ENCODE results near the gene ABCA9.

- no peak for TF ChIP-seq KLF16 (IDR thresholded peaks at IDR 0.05)
- TF ChIP-seq EZH2 (IDR thresholded peaks at IDR 0.05; ENCODE audit: borderline replicate concordance, low read depth, low read length), result no peak
- no peak for TF ChIP-seq NR2C2 (CRISPR knock-in tag; IDR thresholded peaks at IDR 0.05)
- TF ChIP-seq NR2C2 (tag; IDR thresholded peaks at IDR 0.05), result no peak
- no peak for TF ChIP-seq ZC3H11A (IDR thresholded peaks at IDR 0.05; ENCODE audit: low read depth, low read length)
- TF ChIP-seq E2F5 (CRISPR knock-in tag; IDR thresholded peaks at IDR 0.05), result no peak
- TF ChIP-seq ZNF511 (CRISPR knock-in tag; IDR thresholded peaks at IDR 0.05), result no peak
- no peak for TF ChIP-seq CTCF (IDR thresholded peaks at IDR 0.05 in 2 of 3, conservative IDR thresholded peaks at IDR 0.05 in 1 of 3; ENCODE audit: insufficient read depth in 2 of 3, low read depth in 1 of 3, low read length in 3 of 3)
- TF ChIP-seq RERE (CRISPR knock-in tag; IDR thresholded peaks at IDR 0.05; ENCODE audit: borderline replicate concordance), result no peak
- TF ChIP-seq NRF1 (conservative IDR thresholded peaks at IDR 0.05 in 1 of 2, IDR thresholded peaks at IDR 0.05 in 1 of 2), result no peak
- no peak for TF ChIP-seq TAF1 (IDR thresholded peaks at IDR 0.05; ENCODE audit: control insufficient read depth, extremely low read depth, insufficient read depth, low read length, severe bottlenecking)
- TF ChIP-seq HDAC1 (IDR thresholded peaks at IDR 0.05), result no peak
- TF ChIP-seq MAX (CRISPR knock-in tag; IDR thresholded peaks at IDR 0.05), result no peak
- TF ChIP-seq ARID3A (IDR thresholded peaks at IDR 0.05; ENCODE audit: borderline replicate concordance, low read depth, low read length), result no peak
- TF ChIP-seq ZNF507 (tag; conservative IDR thresholded peaks at IDR 0.05), result no peak
Observed at GRCh38 chr17:68944435-68945035, 116.2 kb downstream of the ABCA9 start.
